ENCODE measurements around the gene CAMK2B.

CAMK2B gene

GRCh38 chr7:44217852-44218402, 107.5 kb downstream of the CAMK2B start:
- DNase-seq, result no peak
- Histone ChIP-seq H3K4me1 (no peaks in the 10 kb centered on the region; the same call in 1 of the 2 replicates), H3K36me3 (no peaks in the 10 kb centered on the region), H3K9me3 (no peaks in the 10 kb centered on the region), H3K27me3 (no peaks in the 10 kb centered on the region), H3K4me3 (ENCODE audit: low read depth, low read length) (no peak overlapping the region)
- TF ChIP-seq CTCF (IDR thresholded peaks at IDR 0.05; ENCODE audit: low read depth, low read length), result no peak

- 0 out of 2 replicates have a peak, but pooled peaks cover under 1% of the 10 kb centered on the region for H3K36me3 ChIP-seq
- no peaks in the 10 kb centered on the region for H3K27me3 ChIP-seq
- no peak for DNase-seq
- H3K4me3 ChIP-seq (ENCODE audit: low read depth, low read length), result no peak overlapping the region
- no peak for TF ChIP-seq CTCF (IDR thresholded peaks at IDR 0.05; ENCODE audit: low read depth, low read length)
- no peaks in the 10 kb centered on the region for H3K9me3 ChIP-seq
- no peaks in the 10 kb centered on the region; the same call in 1 of the 2 replicates for H3K4me1 ChIP-seq
Observed at GRCh38 chr7:44217223-44217714, 108.1 kb downstream of the CAMK2B start.

- no peaks in the 10 kb centered on the region; the same call in 1 of the 2 replicates for H3K4me1 ChIP-seq
- no peaks in the 10 kb centered on the region for H3K27me3 ChIP-seq
- H3K9me3 ChIP-seq, result no peaks in the 10 kb centered on the region
- TF ChIP-seq CTCF (IDR thresholded peaks at IDR 0.05; ENCODE audit: low read depth, low read length), result no peak
- no peak overlapping the region for H3K4me3 ChIP-seq (ENCODE audit: low read depth, low read length)
- H3K36me3 ChIP-seq, result 0 out of 2 replicates have a peak, but pooled peaks cover 4% of the 10 kb centered on the region
- no peak for DNase-seq
Observed at GRCh38 chr7:44216521-44217222, 108.7 kb downstream of the CAMK2B start.

GRCh38 chr7:44216019-44216418, 109.4 kb downstream of the CAMK2B start:
- Histone ChIP-seq H3K4me3 (ENCODE audit: low read depth, low read length) (no peak overlapping the region), H3K9me3 (no peaks in the 10 kb centered on the region), H3K27me3 (no peaks in the 10 kb centered on the region), H3K36me3 (peaks cover 4% of the 10 kb centered on the region; the same call in 1 of the 2 replicates), H3K4me1 (no peaks in the 10 kb centered on the region; the same call in 1 of the 2 replicates)
- TF ChIP-seq CTCF (IDR thresholded peaks at IDR 0.05; ENCODE audit: low read depth, low read length), result no peak
- DNase-seq, result no peak

- no peak for DNase-seq
Observed at GRCh38 chr7:44215531-44215930, 109.9 kb downstream of the CAMK2B start.

More at GRCh38 chr7:44215531-44215930, 109.9 kb downstream of the CAMK2B start:
- TF ChIP-seq CTCF (IDR thresholded peaks at IDR 0.05; ENCODE audit: low read depth, low read length), result no peak
- Histone ChIP-seq H3K4me1 (no peaks in the 10 kb centered on the region), H3K27me3 (no peaks in the 10 kb centered on the region), H3K4me3 (ENCODE audit: low read depth, low read length) (no peak overlapping the region), H3K9me3 (no peaks in the 10 kb centered on the region), H3K36me3 (peaks cover 7% of the 10 kb centered on the region)
